ENCODE measurements around the gene DDAH1. TPM values are rescaled to one million over a fixed set of nuclear protein-coding genes. Genes with fewer than 3 reads are reported as not detected.

Gene DDAH1
- total and polyA plus RNA-seq, 4 donors: 13.6 to 57.2 (median 38.7) TPM

DNA sequence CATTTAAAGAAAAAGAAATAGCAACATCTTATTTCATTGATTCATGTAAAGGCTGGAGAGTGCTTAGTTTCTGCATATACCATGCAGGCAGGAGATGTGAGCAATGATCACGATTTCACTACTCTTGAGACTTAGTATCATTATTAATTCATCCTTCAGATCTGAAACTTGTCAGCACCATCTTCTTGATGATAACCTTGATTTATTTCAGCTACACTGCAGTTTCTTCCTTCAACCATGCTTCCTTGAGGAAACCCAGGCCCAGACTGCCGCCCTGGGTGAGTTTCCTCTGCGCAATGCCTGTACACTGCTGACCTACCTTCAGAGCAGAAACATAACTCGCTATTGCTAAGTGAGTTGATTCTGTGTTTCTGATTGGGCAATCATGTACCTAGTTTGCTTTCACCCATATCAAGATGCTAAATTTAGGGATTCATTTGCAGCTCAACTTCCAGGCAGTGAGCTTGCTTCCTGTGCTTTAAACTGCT, 175.1 kb downstream of the DDAH1 start:
- Histone ChIP-seq H3K9me3 (ENCODE audit: control insufficient read depth in 4 of 4, insufficient read depth in 3 of 4, low read length in 3 of 4) (no peaks in the 10 kb centered on the region), H3K36me3 (ENCODE audit: control insufficient read depth in 4 of 4, insufficient read depth in 4 of 4, low read length in 4 of 4) (no peaks in the 10 kb centered on the region), H3K4me1 (ENCODE audit: control insufficient read depth in 5 of 5, insufficient read depth in 5 of 5, low read length in 5 of 5) (peaks cover 0 to 2% (median 0%) of the 10 kb centered on the region in 5 donors), H3K27ac (ENCODE audit: low read depth in 1 of 2, low read length in 1 of 2) (no peak overlapping the region), H3K27me3 (ENCODE audit: control insufficient read depth in 3 of 3, insufficient read depth in 3 of 3, low read length in 2 of 3) (no peaks in the 10 kb centered on the region), H3K9ac (ENCODE audit: insufficient read depth in 1 of 2, low read length in 2 of 2) (no peak overlapping the region), H3K4me3 (no peak overlapping the region)
- TF ChIP-seq, protein P1, sequence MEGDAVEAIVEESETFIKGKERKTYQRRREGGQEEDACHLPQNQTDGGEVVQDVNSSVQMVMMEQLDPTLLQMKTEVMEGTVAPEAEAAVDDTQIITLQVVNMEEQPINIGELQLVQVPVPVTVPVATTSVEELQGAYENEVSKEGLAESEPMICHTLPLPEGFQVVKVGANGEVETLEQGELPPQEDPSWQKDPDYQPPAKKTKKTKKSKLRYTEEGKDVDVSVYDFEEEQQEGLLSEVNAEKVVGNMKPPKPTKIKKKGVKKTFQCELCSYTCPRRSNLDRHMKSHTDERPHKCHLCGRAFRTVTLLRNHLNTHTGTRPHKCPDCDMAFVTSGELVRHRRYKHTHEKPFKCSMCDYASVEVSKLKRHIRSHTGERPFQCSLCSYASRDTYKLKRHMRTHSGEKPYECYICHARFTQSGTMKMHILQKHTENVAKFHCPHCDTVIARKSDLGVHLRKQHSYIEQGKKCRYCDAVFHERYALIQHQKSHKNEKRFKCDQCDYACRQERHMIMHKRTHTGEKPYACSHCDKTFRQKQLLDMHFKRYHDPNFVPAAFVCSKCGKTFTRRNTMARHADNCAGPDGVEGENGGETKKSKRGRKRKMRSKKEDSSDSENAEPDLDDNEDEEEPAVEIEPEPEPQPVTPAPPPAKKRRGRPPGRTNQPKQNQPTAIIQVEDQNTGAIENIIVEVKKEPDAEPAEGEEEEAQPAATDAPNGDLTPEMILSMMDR (IDR thresholded peaks at IDR 0.05; ENCODE audit: control extremely low read depth, extremely low read depth): no peak
- DNase-seq: no peak
- ATAC-seq (ENCODE audit: insufficient read depth, low FRiP score): no peak
- 79 to 85% methylated on average over 4 of the region's 4 CpGs for WGBS, 2 donors

DNA sequence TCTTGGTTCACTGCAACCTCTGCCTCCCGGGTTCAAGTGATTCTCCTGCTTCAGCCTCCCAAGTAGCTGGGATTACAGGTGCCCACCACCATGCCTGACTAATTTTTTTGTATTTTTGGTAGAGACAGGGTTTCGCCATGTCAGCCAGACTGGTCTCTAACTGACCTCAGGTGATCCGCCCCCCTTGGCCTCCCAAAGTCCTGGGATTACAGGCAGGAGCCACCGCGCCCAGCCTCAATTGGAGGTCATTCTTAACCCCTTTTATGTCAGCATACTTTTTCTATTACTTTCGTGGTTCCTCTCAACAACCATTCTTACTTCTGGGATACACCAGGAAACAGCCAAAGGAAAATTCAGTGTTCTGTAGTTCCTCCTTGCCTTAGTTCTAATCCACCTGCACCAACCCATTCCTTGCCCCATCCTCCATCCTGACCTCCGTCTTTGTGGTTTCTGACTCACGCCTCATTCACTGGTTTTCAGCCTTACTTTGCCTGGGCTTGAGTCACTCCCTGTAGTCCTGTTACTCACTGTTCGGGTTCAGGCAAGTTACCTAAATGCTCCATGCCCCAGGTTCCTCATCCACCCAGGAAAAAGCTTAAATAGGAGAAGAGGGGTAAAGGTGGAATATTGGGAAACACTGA, 175.6 kb downstream of the DDAH1 start:
- DNase-seq (no peak), ATAC-seq (ENCODE audit: insufficient read depth, low FRiP score) (no peak)
- Histone ChIP-seq H3K36me3 (ENCODE audit: control insufficient read depth in 4 of 4, insufficient read depth in 4 of 4, low read length in 4 of 4) (no peaks in the 10 kb centered on the region), H3K27ac (ENCODE audit: low read depth in 1 of 2, low read length in 1 of 2) (no peak overlapping the region), H3K27me3 (ENCODE audit: control insufficient read depth in 3 of 3, insufficient read depth in 3 of 3, low read length in 2 of 3) (no peaks in the 10 kb centered on the region), H3K9me3 (ENCODE audit: control insufficient read depth in 4 of 4, insufficient read depth in 3 of 4, low read length in 3 of 4) (no peaks in the 10 kb centered on the region), H3K4me3 (no peak overlapping the region), H3K9ac (ENCODE audit: insufficient read depth in 1 of 2, low read length in 2 of 2) (no peak overlapping the region), H3K4me1 (ENCODE audit: control insufficient read depth in 5 of 5, insufficient read depth in 5 of 5, low read length in 5 of 5) (no peaks in the 10 kb centered on the region)
- TF ChIP-seq, protein P1 (IDR thresholded peaks at IDR 0.05; ENCODE audit: control extremely low read depth, extremely low read depth): no peak
- WGBS, 2 donors: 84 to 88% methylated on average over 9 of the region's 9 CpGs

DNA sequence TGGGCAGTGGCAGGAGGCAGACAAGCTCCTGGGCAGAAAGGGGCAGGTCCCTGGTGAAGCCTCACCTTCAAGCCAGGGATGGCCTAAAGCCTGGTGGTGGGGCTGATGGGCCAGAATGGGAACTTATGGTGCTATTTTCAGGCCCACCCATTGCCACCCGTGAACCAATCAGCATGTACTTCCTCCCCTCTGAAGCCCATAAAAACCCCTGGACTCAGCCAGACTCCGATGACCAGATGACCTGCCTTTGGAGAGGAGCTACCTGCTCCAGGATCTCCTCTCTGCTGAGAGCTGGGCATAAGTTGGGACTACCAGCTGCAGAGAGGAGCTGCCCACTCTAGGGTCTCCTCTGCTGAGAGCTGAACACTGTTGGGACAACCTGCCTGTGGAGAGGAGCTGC, 180.8 kb downstream of the DDAH1 start:
- no peak for ATAC-seq (ENCODE audit: insufficient read depth, low FRiP score)

More for the DNA sequence above, 180.8 kb downstream of the DDAH1 start:
- Histone ChIP-seq H3K4me1 (ENCODE audit: control insufficient read depth in 5 of 5, insufficient read depth in 5 of 5, low read length in 5 of 5) (peaks cover 0 to 3% (median 0%) of the 10 kb centered on the region in 5 donors), H3K9me3 (ENCODE audit: control insufficient read depth in 4 of 4, insufficient read depth in 3 of 4, low read length in 3 of 4) (no peaks in the 10 kb centered on the region), H3K9ac (ENCODE audit: insufficient read depth in 1 of 2, low read length in 2 of 2) (no peak overlapping the region), H3K27ac (ENCODE audit: low read depth in 1 of 2, low read length in 1 of 2) (no peak overlapping the region), H3K4me3 (no peak overlapping the region), H3K36me3 (ENCODE audit: control insufficient read depth in 4 of 4, insufficient read depth in 4 of 4, low read length in 4 of 4) (no peaks in the 10 kb centered on the region), H3K27me3 (ENCODE audit: control insufficient read depth in 3 of 3, insufficient read depth in 3 of 3, low read length in 2 of 3) (no peaks in the 10 kb centered on the region)
- TF ChIP-seq, protein P1 (IDR thresholded peaks at IDR 0.05; ENCODE audit: control extremely low read depth, extremely low read depth): no peak
- no peak for DNase-seq
- 96 to 98% methylated on average over 2 of the region's 2 CpGs for WGBS, 2 donors
